Glomerular endothelial cell (primary cell): ENCODE data around the gene EIF1. TPM values are rescaled to one million over a fixed set of nuclear protein-coding genes. Genes with fewer than 3 reads are reported as not detected.
A peak's percentile ranks its signal among the peaks of the same experiment; 100 is the strongest.
"Not testable (repeated sequence)": the region's sequence is repeated elsewhere in the genome, so short reads cannot be mapped to it uniquely, and the experiment has no call there.

Experiments used
- DNase-seq: peaks from one replicate; pipeline ENCODE4 v3.0.0-alpha.2; 2011; ENCODE audit warnings: low read depth, low spot score; ENCODE audit errors: extremely low read depth
- total RNA-seq: library from RNA; depleted of rRNA; stranded (reverse); fragments of >200 nt; gene quantifications from 2 replicates; pipeline ENCODE4 v1.2.3, GENCODE V29; 2015

EIF1 gene
- 229 and 367 TPM in 2 replicates for total RNA-seq

DNA sequence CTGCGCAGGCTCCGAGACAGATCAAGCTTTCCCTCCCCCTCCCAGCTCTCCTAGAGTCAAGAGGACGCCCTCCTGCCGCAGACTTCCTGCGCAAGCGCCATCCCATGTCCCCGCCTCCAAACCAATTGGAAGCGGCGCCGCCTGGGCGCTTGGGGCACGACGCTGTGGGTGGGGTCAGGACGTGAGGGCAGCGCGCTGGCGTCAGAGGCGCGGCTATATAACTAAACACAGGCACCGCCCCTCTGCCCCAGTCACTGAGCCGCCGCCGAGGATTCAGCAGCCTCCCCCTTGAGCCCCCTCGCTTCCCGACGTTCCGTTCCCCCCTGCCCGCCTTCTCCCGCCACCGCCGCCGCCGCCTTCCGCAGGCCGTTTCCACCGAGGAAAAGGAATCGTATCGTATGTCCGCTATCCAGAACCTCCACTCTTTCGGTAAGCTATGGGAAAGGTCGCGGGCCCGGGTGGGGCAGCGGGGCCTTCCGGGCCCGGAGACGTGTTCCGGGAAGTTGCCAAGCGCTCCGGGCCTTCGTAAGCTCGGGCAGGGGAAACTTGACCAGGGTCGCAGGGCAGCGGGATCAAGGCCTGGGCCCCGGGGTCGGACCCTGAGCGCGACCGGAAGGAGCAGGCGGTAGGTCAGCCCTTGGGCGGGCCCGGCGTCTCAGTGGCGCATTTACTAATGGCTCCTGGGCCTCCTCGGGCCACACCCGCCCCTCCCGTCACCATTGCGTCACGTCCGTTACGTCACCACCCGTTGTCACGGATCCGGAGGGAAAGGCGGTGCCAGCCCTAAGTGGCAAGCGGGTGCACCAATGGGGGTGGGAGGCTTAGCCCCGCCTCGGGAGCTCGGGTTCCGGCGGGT is at the start of gene EIF1:
Gene EIF1, plus strand, starts transcription at position 245 of the 856 bp plus-strand sequence. Its CDS starts 154 bp downstream, at position 399.
- peak; percentile 93 for DNase-seq

- no peak for DNase-seq
These were observed 49.7 kb upstream of the EIF1 start for GRCh38 chr17:41638941-41639340.

DNA sequence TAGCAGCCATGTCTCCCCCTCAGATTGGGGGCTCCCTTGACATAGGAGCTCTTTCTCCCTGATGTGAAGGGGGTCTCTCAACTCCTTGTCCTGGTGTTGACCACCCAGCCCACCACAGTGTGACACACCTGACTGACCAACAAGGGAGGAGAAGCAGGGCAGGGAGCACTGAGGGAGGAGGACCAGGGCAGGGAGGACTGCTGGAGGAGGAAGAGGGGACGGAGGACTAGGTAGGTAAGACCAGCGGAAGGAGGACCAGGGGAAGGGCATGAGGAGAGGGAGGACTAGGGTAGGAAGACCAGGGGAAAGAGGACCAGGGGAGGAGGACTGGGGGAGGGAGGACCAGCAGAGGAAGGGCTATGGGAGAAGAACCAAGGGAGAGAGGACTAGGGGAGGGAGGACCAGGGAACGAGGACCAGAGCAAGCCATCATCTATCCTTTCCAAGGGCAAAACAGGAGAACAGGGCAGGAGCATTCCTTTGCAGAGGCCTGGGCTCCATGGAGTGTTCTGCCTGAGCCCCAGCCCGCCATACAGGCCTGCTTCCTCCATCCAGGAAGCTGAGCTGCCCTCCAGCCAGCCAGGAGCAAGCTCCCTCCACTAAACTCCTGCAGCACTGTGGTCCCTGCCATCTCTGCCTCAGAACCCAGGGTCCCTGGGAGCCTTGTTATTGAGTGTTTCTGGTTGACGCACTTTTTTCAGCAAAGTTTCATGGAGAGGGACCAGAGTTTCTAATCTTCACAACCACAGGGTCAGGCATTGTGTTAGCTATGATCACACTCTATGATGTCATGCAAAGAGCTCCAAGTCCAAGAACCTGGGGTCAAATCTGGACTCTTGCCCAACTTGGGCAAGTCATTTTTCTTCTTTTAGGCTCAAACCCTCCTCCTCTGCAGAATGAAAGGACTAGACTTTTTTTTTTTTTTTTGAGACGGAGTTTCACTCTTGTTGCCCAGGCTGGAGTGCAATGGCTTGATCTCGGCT is 48.9 kb upstream of the EIF1 start:
- no peak for DNase-seq

DNA sequence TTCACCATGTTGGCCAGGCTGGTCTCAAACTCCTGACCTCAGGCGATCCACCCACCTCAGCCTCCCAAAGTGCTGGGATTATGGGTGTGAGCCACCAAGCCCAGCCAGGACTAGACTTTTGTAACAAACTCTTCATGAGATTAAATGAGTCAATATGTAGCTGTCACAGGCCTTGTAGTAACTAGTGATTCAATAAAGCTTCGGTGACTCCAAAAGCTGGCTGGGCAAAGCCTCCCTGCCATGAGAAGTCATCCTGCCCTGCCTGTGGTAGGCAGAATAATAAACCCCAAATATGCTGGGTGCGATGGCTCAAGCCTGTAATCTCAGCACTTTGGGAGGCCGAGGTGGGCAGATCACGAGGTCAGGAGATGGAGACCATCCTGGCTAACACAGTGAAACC is 48.1 kb upstream of the EIF1 start:
- DNase-seq, result not testable (repeated sequence)

GRCh38 chr17:41642252-41643156 is 46.2 kb upstream of the EIF1 start:
- no peak for DNase-seq

GRCh38 chr17:41647038-41647813 is 41.5 kb upstream of the EIF1 start:
- no peak for DNase-seq

DNA sequence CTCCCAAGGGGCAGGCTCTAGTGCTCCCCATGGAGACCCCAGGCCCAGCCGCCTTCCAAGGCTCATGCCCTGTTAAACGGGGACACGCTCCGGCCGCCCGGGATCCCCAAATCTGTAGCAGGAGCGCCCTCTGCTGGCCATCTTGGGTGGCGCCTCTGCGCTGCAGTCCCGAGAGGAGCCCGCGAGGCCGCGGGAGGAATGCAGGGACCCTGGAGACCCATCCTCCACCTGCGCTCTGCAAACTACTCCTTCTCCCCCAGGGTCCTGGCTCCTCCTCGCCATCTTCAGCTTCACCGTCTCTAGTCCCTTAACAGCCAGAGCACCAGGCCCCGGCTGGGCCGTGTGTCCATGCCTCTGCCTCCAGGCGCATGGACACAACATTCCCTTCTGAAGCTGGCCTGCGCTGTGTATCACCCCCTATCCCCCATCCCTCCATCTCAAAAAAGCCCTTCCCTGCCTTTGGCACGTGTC is 40.7 kb upstream of the EIF1 start:
- no peak for DNase-seq

DNA sequence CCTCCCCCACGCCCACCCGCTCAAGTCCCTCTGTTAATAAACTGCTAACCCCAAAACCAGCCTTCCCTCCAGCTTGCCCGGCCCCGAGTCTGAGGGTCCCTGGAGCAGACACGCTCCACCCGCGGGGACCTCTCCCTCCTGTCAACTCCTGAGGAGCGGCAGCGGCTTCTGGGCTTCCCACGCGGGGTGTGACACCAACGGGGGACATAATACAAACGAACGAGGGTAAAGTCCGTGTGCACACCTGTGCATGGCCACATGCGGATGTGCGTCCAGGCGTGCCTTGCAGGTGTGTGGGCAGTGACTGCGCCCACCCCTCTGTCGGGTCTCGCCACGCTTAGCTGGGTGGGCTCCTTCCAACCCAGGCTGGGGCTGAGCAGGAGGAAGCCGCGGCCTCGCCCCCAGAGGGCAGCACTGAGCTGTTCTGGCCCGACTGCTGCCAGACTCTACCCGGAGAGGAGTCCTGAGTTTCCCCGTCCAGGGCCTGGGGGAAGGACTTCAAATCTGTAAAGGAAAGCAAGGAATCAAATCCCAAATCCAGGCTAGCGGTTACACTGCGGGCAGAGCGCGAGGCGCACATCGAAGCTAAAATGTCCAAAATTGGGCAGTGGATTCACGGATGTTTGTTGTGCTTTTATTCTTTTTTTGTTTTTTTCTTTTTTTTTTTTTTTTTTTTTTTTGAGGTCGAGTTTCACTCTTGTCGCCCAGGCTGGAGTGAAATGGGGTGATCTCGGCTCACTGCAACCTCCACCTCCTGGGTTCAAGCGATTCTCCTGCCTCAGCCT is 40.1 kb upstream of the EIF1 start:
- no peak for DNase-seq

DNA sequence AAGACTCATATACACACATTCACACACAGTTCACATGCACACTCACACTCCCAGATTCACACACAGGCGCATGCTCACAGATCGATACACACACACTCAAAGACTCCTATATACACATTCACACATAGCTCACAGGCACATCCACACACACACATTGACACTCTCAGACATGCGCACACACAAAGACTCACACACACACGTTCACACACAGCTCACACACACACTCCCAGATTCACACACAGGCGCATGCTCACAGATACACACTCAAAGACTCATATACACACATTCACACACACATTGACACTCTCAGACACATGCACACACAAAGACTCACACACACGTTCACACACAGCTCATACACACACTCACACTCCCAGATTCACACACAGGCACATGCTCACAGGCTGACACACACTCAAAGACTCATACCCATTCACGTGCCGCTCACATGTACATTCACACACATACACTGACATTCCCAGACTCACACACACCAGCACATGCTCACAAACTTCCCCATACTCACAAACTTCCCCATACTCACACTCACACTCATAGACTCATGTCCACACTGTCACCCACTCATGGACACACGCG is 38.7 kb upstream of the EIF1 start:
- no peak for DNase-seq

GRCh38 chr17:41650794-41651624 is 37.7 kb upstream of the EIF1 start:
- DNase-seq, result no peak

DNA sequence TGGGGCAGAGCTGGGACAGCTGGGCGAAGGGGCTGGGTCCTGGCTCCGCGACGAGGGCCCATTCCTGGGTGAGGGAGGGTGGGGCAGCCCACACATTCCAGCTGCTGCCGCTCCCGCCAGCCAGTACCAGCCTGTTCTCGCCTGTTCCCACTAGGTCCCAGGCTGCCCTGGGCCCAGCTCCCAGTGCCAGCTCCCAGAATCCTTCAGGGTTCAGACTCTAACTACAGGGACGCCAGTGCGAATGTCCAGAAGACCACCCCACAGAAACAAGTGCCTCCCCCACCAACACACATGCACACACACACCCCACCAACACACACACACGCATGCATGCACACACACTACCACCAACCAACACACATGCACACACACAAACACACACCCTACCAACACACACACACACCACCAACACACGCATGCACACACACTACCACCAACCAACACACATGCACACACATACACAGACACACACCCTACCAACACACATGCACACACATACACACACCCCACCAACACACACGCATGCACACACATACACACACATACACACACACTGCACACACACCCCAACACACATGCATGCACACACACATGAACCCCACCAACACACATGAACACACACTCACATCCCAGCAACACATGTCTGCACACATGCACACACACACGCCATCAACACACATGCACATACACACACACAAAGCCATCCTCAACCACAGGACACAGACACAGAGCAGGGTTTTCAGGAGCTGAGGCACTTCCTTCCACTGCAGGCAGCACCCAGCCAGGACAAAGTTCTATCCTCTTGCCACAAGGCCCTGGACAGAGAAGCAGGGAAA is 36.8 kb upstream of the EIF1 start:
- DNase-seq, result no peak

- DNase-seq, result no peak
These were observed 36.2 kb upstream of the EIF1 start for GRCh38 chr17:41652461-41652970.

GRCh38 chr17:41653421-41653820 is 35.3 kb upstream of the EIF1 start:
- no peak for DNase-seq

DNA sequence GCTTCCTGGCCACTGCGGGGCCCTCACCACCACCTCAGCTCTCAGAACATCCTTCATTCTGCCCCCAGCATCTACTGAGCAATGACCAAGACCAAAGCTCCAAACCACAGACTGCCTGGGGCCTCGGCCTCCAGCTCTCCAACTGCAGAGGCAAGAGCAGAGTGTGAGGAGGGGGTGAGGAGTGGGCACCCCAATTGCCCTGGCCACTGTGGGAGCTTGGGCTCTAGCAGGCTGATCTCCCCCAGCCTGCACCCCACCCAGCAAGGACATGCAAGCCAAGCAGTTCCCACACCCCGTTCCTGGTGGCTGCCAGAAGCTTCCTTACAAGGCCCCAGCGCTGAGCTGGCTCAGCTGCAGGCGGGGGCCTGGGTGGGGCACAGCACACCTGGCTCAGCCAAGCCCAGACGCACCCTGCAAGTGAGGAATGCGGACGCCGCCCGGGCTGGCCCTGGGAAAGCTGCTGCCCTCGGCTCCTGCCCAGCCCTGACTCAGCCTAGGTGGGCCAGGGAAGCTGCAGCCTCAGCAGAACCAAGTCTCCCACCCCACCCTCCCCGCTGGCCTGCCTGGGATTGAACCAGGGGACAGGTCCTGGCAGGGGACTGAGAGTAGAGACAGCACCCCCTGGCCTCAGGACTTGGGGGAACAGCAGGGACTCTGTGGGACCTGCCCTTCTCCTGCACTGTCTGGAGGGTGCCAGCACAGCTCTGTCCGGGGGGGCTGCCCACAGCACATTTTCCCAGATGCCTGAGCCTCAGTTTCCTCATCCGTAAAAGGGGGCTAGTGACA is 34.6 kb upstream of the EIF1 start:
- no peak for DNase-seq
